ENCODE measurements around the gene ZNF785.

GRCh38 chr16:30561089-30561816 lies 24.2 kb downstream of the ZNF785 start:
- TF ChIP-seq POLR2A (IDR thresholded peaks at IDR 0.05; ENCODE audit: extremely low read depth, insufficient read length) = no peak
- TF ChIP-seq CTCF (IDR thresholded peaks at IDR 0.05; ENCODE audit: low read depth, low read length) = no peak

All from NB4 (cell line).